ENCODE results near the gene TCF7L1.

DNA sequence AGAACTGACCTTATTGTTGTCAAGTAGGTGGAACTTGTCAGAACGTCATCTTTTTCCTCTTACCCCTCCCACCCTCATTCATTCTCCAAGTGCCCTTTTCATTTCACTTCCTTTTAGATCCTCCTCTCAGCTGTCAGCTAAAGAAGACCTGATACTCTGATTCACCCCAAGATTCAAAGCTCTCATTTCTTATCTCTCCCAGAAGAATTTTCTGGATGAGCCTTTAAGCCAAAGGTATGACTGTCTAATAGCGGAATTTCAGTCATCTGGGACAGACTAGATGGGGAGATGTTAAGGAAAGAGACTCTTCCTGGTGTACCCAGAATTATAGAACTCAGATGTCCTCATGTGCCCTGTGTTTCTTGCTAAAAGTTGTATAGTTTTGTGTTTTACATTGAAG lies 53.9 kb downstream of the TCF7L1 start:
- TF ChIP-seq EP300 (conservative IDR thresholded peaks at IDR 0.05; ENCODE audit: poor library complexity, severe bottlenecking), result no peak
- no peak for TF ChIP-seq CTCF (IDR thresholded peaks at IDR 0.05; ENCODE audit: poor library complexity, severe bottlenecking)
- no peak for TF ChIP-seq RAD21 (conservative IDR thresholded peaks at IDR 0.05)
- no peak for TF ChIP-seq POLR2AphosphoS5 (IDR thresholded peaks at IDR 0.05)
- no peak for TF ChIP-seq EZH2 (IDR thresholded peaks at IDR 0.05; ENCODE audit: borderline replicate concordance, insufficient read depth, low read length, poor library complexity, severe bottlenecking)
- TF ChIP-seq TAF1 (IDR thresholded peaks at IDR 0.05; ENCODE audit: low read depth), result no peak
